Suprapubic skin (tissue), 4 donors: Measurements from ENCODE around the gene LILRB2. TPM values are rescaled to one million over a fixed set of nuclear protein-coding genes. Genes with fewer than 3 reads are reported as not detected.

ENCODE experiments used
- DNase-seq, 2 donors: peaks; one replicate each; pipeline ENCODE4 v3.0.0-alpha.2; 2019; ENCODE audit warnings: low spot score in 2 of 2
- H3K27ac ChIP-seq: fragments of 200-600 bp; sonication (generic); one replicate; pipeline ENCODE4 v1.5.1; 2019
- H3K27me3 ChIP-seq: fragments of 200-600 bp; sonication (generic); one replicate; pipeline ENCODE4 v1.5.1; 2019
- H3K36me3 ChIP-seq: fragments of 200-600 bp; sonication (generic); one replicate; pipeline ENCODE4 v1.5.1; 2019
- H3K4me1 ChIP-seq: fragments of 200-600 bp; sonication (generic); one replicate; pipeline ENCODE4 v1.5.1; 2019
- H3K4me3 ChIP-seq: fragments of 200-600 bp; sonication (generic); one replicate; pipeline ENCODE4 v1.5.1; 2019; ENCODE audit warnings: mild to moderate bottlenecking
- H3K9me3 ChIP-seq: fragments of 200-600 bp; sonication (generic); one replicate; pipeline ENCODE4 v1.5.1; 2019
- CTCF ChIP-seq, 2 donors: fragments of 200-600 bp in 1 of 2; fragments of 450-650 bp in 1 of 2; sonication (generic) in 1 of 2; IDR thresholded peaks; one replicate each; pipeline ENCODE4 v1.5.1; 2016 to 2019; ENCODE audit warnings: antibody characterized with exemption in 2 of 2, mild to moderate bottlenecking in 1 of 2, moderate library complexity in 1 of 2
- EP300 ChIP-seq: sonication (generic); formaldehyde crosslinking; IDR thresholded peaks from one replicate; pipeline ENCODE4 v1.6.1; 2017; ENCODE audit warnings: antibody characterized with exemption
- POLR2A ChIP-seq, 2 donors: fragments of 450-650 bp; IDR thresholded peaks; one replicate each; pipeline ENCODE4 v1.6.1; 2017; ENCODE audit warnings: antibody characterized with exemption in 2 of 2, mild to moderate bottlenecking in 2 of 2, moderate library complexity in 2 of 2
- POLR2AphosphoS5 ChIP-seq, 3 donors: sonication (generic); formaldehyde crosslinking; IDR thresholded peaks; one replicate each; pipeline ENCODE4 v1.6.1; 2017; ENCODE audit warnings: antibody characterized with exemption in 3 of 3
- WGBS: methylation state at CpG from one replicate; pipeline ENCODE4 v1.1.5; 2018; 5-methylcytosine and 5-hydroxymethylcytosine counted together
- total RNA-seq, 4 donors: library from RNA; depleted of rRNA; stranded (reverse); fragments of >200 nt; gene quantifications; one replicate each; pipeline ENCODE4 v1.1.0, GENCODE V29; 2016

LILRB2 gene
- total RNA-seq, 4 donors from 2014 or later = 0.38 to 0.80 (median 0.64) TPM; not detected in 1

- WGBS = 75% methylated on average over 28 of the region's 29 CpGs
- no peaks in the 10 kb centered on the region for H3K36me3 ChIP-seq
- peaks cover 44% of the 10 kb centered on the region for H3K27me3 ChIP-seq
- H3K27ac ChIP-seq = no peak overlapping the region
- no peak overlapping the region for H3K4me3 ChIP-seq
- H3K4me1 ChIP-seq = no peaks in the 10 kb centered on the region
- H3K9me3 ChIP-seq = no peaks in the 10 kb centered on the region
- TF ChIP-seq POLR2A (IDR thresholded peaks at IDR 0.05) (no peak), POLR2AphosphoS5 (IDR thresholded peaks at IDR 0.05) (no peak), CTCF (IDR thresholded peaks at IDR 0.05) (no peak), EP300 (no peak)
- DNase-seq = peak in 1 of 2 donors; percentile 60
Observed at GRCh38 chr19:54317108-54317964, 36.4 kb upstream of the LILRB2 start.

- TF ChIP-seq CTCF (IDR thresholded peaks at IDR 0.05) (no peak), EP300 (no peak), POLR2A (IDR thresholded peaks at IDR 0.05) (no peak), POLR2AphosphoS5 (IDR thresholded peaks at IDR 0.05) (no peak)
- DNase-seq = peak in 1 of 2 donors; percentile 47
- no peak overlapping the region for H3K27ac ChIP-seq
- 48% methylated on average over 11 of the region's 11 CpGs for WGBS
- peaks cover 44% of the 10 kb centered on the region for H3K27me3 ChIP-seq
- H3K4me3 ChIP-seq = no peak overlapping the region
- no peaks in the 10 kb centered on the region for H3K9me3 ChIP-seq
- no peaks in the 10 kb centered on the region for H3K36me3 ChIP-seq
- no peaks in the 10 kb centered on the region for H3K4me1 ChIP-seq
Observed at GRCh38 chr19:54316746-54317107, 35.8 kb upstream of the LILRB2 start.

DNA sequence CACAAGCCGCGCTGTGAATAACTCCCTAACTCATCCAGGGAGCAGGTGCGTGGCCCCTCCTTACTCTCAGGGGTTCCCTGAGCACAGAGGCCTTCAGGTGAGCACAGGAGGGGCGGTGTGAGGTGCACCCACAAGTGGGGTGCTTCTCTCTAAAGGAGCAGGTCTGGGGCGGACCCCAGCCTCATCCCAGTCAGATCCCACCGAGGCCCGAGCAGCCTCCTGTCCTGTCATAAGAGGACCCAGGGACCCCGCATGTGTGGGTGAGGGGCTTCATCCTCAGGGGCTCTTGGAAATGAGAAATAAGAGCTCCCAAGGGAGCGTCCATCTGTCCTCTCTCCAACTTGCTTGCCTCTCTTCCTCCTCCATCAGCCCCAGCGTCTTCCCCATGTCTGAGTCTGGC lies 35.0 kb upstream of the LILRB2 start:
- Histone ChIP-seq H3K27me3 (peaks cover 45% of the 10 kb centered on the region), H3K27ac (no peak overlapping the region), H3K4me3 (no peak overlapping the region), H3K36me3 (no peaks in the 10 kb centered on the region), H3K4me1 (no peaks in the 10 kb centered on the region), H3K9me3 (no peaks in the 10 kb centered on the region)
- DNase-seq = peak in 1 of 2 donors; percentile 69
- WGBS = 72% methylated on average over 8 of the region's 10 CpGs
- TF ChIP-seq POLR2A (IDR thresholded peaks at IDR 0.05) (no peak), EP300 (no peak), POLR2AphosphoS5 (IDR thresholded peaks at IDR 0.05) (no peak), CTCF (IDR thresholded peaks at IDR 0.05) (no peak)

GRCh38 chr19:54312436-54313377 lies 31.8 kb upstream of the LILRB2 start, which contains the start of gene LILRA5:
Gene LILRA5, minus strand, starts transcription at chr19:54313166. Its CDS starts 147 bp downstream, at chr19:54313019.
- DNase-seq = peak in 1 of 2 donors; percentile 44
- 34% methylated on average over 7 of the region's 13 CpGs for WGBS
- no peak within 1 kb of the TSS for H3K4me3 ChIP-seq
- H3K4me1 ChIP-seq = no peaks in the 10 kb centered on the region
- H3K9me3 ChIP-seq = no peaks in the 10 kb centered on the region
- no peak within 1 kb of the TSS for H3K27ac ChIP-seq
- H3K27me3 ChIP-seq = peaks cover 32% of the 10 kb centered on the region
- no peaks in the 10 kb centered on the region for H3K36me3 ChIP-seq
- TF ChIP-seq POLR2AphosphoS5 (IDR thresholded peaks at IDR 0.05) (no peak), CTCF (IDR thresholded peaks at IDR 0.05) (no peak), EP300 (no peak), POLR2A (IDR thresholded peaks at IDR 0.05) (no peak)
